22Rv1 (cell line): ENCODE data around the gene SMPD2.

Experiments used
- CTCF ChIP-seq: fragments of 450-650 bp; IDR thresholded peaks from 2 replicates; pipeline ENCODE4 v1.5.1; 2017; ENCODE audit warnings: mild to moderate bottlenecking
- ZFX ChIP-seq: fragments of 450-650 bp; IDR thresholded peaks from 2 replicates; pipeline ENCODE4 v1.6.1; 2017; ENCODE audit warnings: antibody characterized with exemption, borderline replicate concordance

- TF ChIP-seq CTCF (no peak), ZFX (no peak)
Observed at GRCh38 chr6:109443425-109443950, 3.0 kb downstream of the SMPD2 start.
